RWPE1 (cell line): ENCODE measurements around the gene PKN3.

ENCODE experiments used
- CTCF ChIA-PET: fragments of 350-600 bp; sonication (Branson Sonifier 250); formaldehyde crosslinking; extraction: SDS; loops from one replicate; lab custom pipeline; 2021; lab: Yijun Ruan, JAX
- POLR2A ChIA-PET: fragments of 400-600 bp; formaldehyde crosslinking; extraction: SDS; loops from one replicate; lab custom pipeline; 2020; ENCODE audit warnings: antibody characterized with exemption; ENCODE audit not compliant: low non-redundant PET; lab: Yijun Ruan, JAX
- DNase-seq: peaks from one replicate; pipeline ENCODE4 v3.0.0; 2012; ENCODE audit warnings: low spot score
- H3K27ac ChIP-seq: fragments of 450-650 bp; 2 replicates; pipeline ENCODE4 v1.5.1; 2017
- CTCF ChIP-seq: fragments of 450-650 bp; conservative IDR thresholded peaks from 2 replicates; pipeline ENCODE4 v1.5.1; 2017; ENCODE audit warnings: low read depth, mild to moderate bottlenecking

The PKN3 gene

GRCh38 chr9:128714586-128715435 is 12.5 kb downstream of the PKN3 start:
- DNase-seq: no peak
- no peak for TF ChIP-seq CTCF
- POLR2A ChIA-PET: no interaction called here
- H3K27ac ChIP-seq: peak overlapping the region; percentile 15; the same call in 1 of the 2 replicates
- CTCF ChIA-PET: interaction anchor here (0.5 to 1.0 kb wide), 3 partner anchors 13 to 1131 kb away, joined by 5 read pairs; partner anchors contain the start of gene PKN3

GRCh38 chr9:128715436-128715750 is 13.1 kb downstream of the PKN3 start:
- ChIA-PET POLR2A (no interaction called here), CTCF (interaction anchor here (0.6 to 1.0 kb wide), 2 partner anchors 13 to 51 kb away, joined by 3 to 5 read pairs; partner anchors contain the start of gene PKN3)
- peak overlapping the region; percentile 15 for H3K27ac ChIP-seq
- TF ChIP-seq CTCF: no peak
- DNase-seq: no peak

GRCh38 chr9:128716581-128717254 is 14.4 kb downstream of the PKN3 start:
- ChIA-PET POLR2A (no interaction called here), CTCF (interaction anchor here (0.6 to 0.7 kb wide), 3 partner anchors 11 to 101 kb away, joined by 3 to 5 read pairs (median 4); no protein-coding TSS in a partner anchor)
- TF ChIP-seq CTCF: no peak
- DNase-seq: no peak
- H3K27ac ChIP-seq: peak overlapping the region; percentile 50

- DNase-seq: no peak
- ChIA-PET CTCF (no interaction called here), POLR2A (interaction anchor here (0.6 kb wide), 2 partner anchors 45 to 82 kb away, joined by 3 to 8 read pairs; no protein-coding TSS in a partner anchor)
- TF ChIP-seq CTCF: no peak
- peak overlapping the region; percentile 82 for H3K27ac ChIP-seq
Observed at GRCh38 chr9:128718047-128718446, 15.7 kb downstream of the PKN3 start.

- TF ChIP-seq CTCF: no peak
- ChIA-PET POLR2A (no interaction called here), CTCF (interaction anchor here (1.2 kb wide), 1 partner anchor 16 kb away, joined by 7 read pairs; the partner anchor contains the start of gene PKN3)
- H3K27ac ChIP-seq: peak overlapping the region; percentile 82
- DNase-seq: no peak
Observed at GRCh38 chr9:128718475-128718874, 16.2 kb downstream of the PKN3 start.

GRCh38 chr9:128719919-128720605 is 17.8 kb downstream of the PKN3 start:
- no peak for TF ChIP-seq CTCF
- ChIA-PET CTCF (interaction anchor here (0.7 to 1.2 kb wide), 2 partner anchors 18 to 29 kb away, joined by 5 to 7 read pairs; partner anchors contain the start of gene PKN3), POLR2A (no interaction called here)
- peak overlapping the region; percentile 82 for H3K27ac ChIP-seq
- DNase-seq: no peak
